Activated naive CD4-positive, alpha-beta T cell treated with Interleukin-2 at 50 U/mL for 16 hours (primary cell): ENCODE data around the gene HRNR.
"Not testable (repeated sequence)": the region's sequence is repeated elsewhere in the genome, so short reads cannot be mapped to it uniquely, and the experiment has no call there.

ENCODE experiments used
- DNase-seq: peaks from one replicate; pipeline ENCODE4 v3.0.0-alpha.2; 2020

HRNR gene

DNA sequence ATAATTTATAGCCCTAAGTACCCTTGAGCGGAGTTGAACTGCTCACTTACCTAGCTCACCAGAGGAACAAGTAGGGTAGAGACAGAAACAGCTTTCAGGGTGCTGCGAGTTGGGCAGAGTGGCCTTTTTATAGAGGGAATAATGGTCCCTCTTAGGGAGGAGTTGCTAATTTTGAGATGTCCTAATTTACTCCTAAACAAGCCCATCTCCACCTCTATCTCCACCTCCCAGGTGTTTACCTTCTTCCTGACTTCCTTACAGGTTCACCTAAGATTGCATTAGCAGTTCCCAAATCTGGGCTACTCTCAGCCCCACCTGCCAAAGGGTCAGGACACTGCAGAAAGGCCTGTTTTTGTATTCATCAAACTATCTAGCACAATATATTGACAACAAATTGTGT lies at the start of gene HRNR:
Gene HRNR, minus strand, starts transcription at position 101 of the 400 bp plus-strand sequence. CDS start 940 bp downstream, outside the sequence.
- no peak for DNase-seq

DNA sequence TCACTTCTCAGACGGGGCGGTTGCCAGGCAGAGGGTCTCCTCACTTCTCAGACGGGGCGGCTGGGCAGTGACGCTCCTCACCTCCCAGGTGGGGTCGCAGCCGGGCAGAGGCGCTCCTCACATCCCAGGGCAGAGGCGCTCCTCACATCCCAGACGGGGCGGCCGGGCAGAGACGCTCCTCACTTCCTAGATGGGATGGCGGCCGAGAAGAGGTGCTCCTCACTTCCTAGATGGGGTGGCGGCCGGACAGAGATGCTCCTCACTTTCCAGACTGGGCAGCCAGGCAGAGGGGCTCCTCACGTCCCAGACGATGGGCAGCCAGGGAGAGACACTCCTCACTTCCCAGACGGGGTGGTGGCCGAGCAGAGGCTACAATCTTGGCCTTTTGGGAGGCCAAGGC lies 32.4 kb upstream of the HRNR start:
- DNase-seq = not testable (repeated sequence)

DNA sequence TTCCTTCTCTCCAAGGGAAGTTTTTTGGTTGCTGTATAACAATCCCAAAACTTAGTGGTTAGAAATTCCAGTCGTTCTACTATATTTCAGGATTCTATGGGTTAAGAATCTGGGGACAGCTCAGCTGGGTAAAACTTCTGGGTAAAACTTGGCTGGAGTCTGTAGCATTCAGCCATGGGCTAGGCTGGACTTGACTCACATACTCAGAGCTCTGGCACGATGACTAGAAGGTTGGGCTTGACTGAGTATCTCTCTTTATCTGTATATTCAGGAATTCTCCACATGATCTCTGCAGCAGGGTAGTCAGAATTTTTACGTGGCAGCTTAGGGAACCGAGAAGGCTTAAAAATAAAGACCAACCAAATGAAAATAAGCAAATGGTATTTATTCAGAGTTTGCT lies 28.2 kb upstream of the HRNR start:
- no peak for DNase-seq

DNA sequence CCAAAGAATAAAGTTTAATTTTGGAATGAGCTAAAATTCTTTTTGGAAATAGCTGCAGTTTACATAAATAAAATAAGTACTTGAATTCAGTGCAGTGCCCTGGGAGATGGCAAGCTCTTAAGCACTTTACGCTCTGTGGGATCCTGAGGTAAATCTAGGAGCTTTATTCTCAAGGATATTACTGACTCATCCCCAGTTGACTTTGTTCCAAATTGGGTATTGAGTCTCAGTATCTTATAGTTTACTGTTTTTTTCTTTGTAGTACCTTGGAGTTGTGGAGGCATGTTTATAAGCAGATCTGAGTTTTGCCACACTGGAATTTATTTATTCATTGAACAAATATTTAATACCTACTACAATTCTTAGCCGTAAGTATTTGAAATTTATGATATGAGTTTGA lies 27.4 kb upstream of the HRNR start:
- DNase-seq = no peak

DNA sequence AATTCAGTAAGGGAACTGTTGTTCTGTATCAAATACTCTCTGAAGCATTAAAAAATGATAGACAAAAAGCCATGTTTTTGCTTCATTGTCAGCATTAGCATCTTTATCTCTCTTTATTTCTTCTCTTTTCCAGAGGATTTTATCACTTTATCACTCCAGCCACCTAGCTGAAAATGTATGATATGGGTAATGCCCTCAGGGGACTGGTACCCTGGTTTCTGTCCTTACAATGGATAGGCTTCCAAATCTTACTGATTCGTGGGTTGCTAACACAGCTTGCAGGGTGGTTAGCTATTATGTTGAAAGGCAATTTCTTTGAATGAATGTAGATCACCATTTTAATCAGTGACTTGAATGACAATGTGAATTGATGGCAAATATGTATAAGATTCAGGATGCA lies 23.3 kb upstream of the HRNR start:
- DNase-seq = no peak

DNA sequence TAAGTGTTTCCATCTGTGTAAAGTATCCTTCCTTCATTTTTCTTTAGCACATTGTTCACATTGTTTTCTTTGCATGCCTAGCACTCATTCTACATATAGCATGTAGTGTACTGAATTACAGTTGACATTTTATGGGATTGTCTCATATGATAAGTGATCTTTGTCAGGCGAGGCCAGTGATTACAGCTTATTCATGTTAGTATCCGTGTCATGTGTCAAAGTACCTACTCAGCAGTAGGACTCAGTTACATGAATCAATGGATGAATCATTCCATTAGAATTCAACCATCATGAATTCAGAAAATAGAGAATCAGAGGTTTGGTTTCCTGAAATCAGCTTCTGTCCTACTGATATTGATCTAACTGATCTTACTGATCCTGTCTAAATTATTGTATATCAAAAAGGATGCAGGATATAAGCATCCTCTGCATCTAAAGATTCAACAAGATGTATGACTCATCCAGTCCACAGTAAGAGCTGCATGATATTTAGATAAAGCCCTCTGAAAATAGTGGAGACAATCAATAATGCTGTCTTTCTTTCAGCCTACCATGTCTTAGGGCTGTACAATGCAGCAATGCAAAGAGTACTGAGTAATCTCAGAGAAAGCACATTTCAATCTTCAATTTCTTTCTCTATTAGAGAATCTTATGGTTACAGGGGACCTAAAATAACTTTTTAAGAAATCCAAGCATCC lies 20.7 kb upstream of the HRNR start:
- no peak for DNase-seq

DNA sequence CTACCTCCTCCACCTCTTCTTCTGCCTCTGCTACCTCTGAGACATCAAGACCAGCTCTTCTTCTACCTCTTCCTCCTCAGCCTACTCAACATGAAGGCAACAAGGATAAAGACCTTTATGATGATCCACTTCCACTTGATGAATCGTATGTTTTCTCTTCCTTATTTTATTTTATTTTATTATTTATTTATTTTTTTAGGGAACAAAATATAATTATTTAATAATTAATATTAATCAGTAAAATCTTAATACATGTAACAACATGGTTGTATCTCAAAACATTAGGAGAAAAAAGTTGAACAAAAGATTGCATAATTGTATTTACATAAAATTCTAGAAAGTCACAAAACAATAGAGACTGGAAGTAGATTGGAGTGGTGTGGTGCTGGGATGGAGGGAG lies 13.1 kb upstream of the HRNR start:
- no peak for DNase-seq

DNA sequence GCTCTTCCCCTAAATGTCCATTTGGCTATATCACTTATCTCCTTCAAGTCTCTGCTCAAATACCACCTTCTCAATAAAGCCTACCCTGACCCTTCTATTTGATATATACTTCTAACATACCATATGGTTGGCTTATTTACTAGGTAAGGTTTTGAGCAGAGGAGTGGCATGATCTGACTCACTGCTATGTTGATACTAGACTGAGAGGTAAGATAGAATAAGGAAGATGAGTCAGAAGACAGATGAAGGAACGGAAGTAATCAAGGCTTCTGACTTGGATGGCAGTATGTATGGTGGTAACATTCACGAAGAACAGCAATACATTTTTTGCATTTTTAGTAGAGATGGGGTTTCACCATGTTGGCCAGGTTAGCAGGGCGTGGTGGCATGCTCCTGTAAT lies 4.8 kb upstream of the HRNR start:
- no peak for DNase-seq

DNA sequence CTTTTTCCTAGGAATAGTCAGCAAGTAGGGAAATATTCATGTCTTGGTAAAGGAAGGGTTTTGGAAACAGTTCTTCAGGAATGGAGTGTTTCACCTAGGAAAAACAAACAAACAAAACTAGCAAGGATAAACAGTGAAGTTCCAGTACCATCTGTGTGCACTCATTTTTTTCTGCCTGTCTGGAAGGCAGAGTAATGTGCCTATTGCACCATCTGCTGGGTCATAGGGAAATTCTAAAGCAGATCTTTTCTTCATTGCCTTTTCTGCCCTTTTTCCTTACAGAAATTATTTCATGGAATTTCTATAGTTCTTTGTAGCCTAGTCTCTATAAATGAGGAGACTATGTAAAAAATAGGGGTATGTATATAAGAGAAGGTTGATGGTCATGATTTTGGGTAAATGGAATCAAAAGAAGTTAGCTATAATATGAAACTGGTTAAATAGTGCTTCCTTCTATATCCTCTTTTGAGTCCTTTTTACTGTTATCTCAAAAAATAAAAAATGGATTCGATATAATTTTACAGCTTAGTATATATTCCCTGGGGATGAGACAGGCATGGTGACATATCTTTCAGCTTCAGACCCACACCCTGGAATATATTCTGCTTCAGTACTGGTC lies 3.4 kb upstream of the HRNR start:
- no peak for DNase-seq

DNA sequence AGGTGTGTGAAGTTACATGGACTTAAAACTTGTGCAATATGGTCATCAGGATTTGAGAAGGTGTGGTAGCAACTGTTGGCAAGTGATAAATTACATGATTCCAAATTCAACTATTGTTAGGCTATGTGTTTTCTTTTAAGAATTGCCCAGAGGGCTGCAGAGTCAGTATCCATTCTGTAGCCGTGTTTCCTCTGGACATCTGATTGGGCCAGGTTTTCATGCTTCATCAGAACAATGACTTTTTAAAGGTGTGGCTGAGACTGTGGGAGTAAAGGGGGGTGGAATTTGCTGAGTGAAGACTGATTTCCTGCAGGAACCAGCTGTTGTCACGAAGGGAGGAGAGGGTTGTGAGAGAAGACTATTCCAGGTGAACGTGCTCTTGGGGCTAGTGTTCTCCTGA lies 1.7 kb upstream of the HRNR start:
- no peak for DNase-seq

DNA sequence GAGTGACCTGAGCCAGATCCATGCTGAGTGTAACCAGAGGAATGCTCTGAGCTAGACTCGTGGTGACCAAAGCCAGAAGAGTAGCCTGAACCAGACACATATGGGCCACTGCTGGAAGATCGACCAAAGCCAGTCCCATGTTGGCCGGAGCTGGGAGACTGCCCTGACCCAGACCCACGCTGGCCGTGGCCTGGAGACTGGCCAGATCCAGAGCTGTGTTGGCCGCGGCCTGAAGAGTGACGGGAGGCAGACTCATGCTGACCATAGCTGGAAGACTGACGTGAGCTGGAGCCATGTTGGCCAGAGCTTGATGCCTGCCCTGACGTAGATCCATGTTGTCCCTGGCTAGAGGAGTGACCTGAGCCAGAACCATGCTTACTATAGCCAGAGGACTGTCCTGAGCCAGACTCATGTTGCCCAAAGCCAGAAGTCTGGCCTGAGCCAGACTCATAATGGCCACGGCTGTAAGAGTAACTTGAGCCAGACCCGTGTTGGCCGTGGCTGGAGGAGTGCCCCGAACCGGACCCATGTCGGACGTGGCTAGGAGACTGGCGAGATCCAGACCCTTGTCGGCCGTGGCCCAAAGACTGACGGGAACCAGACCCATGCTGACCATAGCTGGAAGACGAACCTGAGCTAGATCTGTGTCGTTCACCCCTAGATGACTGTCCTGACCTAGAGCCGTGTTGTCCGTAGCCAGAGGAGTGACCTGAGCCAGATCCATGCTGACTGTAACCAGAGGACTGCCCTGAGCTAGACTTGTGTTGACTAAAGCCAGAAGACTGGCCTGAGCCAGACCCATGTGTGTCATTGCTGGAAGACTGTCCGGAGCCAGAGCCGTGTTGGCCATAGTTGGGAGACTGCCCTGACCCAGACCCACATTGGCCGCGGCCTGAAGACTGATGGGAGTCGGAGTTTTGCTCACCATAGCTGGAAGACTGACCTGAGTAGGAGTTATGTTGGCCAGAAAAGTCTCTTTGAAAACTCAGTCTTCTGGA lies 3.5 kb downstream of the HRNR start:
- DNase-seq = no peak

DNA sequence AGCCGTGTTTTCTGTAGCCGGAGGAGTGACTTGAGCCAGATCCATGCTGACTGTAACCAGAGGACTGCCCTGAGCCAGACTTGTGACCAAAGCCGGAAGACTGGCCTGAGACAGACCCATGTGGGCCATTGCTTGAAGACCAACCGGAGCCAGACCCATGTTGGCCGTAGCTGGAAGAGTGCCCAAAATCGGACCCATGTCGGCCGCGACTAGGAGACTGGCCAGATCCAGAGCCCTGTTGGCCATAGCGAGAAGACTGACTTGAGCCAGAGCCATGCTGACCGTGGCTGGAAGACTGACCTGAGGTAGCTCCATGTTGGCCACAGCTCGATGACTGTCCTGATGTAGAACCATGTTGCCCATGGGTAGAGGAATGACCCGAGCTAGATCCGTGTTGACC lies 4.6 kb downstream of the HRNR start:
- not testable (repeated sequence) for DNase-seq

DNA sequence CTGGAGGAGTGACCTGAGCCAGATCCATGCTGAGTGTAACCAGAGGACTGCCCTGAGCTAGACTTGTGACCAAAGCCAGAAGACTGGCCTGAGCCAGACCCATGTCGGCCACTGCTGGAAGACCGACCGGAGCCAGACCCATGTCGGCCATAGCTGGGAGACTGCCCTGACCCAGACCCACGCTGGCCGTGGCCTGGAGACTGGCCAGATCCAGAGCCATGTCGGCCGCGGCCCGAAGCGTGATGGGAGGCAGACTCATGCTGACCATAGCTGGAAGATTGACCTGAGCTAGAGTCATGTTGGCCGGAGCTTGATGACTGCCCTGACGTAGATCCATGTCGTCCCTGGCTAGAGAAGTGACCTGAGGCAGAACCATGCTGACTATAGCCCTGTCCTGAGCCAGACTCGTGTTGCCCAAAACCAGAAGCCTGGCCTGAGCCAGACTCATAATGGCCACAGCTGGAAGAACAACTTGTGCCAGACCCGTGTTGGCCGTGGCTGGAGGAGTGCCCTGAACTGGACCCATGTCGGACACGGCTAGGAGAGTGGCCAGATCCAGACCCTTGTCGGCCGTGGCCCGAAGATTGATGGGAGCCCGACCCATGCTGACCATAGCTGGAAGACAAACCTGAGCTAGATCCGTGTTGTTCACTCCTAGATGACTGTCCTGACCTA lies 5.1 kb downstream of the HRNR start:
- DNase-seq = no peak

DNA sequence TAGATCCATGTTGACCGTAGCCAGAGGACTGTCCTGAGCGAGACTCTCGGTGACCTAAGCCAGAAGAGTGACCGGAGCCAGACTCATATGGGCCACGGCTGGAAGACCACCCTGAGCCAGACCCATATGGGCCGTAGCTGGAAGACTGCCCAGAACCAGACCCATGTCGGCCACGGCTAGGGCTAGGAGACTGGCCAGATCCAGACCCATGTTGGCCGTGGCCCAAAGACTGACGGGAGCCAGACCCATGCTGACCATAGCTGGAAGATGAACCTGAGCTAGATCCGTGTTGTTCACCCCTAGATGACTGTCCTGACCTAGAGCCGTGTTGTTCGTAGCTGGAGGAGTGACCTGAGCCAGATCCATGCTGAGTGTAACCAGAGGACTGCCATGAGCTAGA lies 8.4 kb downstream of the HRNR start:
- not testable (repeated sequence) for DNase-seq

DNA sequence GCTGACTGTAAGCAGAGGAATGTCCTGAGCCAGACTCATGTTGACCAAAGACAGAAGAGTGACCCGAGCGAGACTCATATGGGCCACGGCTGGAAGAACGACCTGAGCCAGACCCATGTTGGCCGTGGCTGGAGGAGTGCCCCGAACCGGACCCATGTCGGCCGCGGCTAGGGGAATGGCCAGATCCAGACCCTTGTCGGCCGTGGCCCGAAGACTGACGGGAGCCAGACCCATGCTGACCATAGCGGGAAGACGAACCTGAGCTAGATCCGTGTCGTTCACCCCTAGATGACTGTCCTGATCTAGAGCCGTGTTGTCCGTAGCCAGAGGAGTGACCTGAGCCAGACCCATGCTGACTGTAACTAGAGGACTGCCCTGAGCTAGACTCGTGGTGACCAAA lies 9.1 kb downstream of the HRNR start:
- DNase-seq = not testable (repeated sequence)

DNA sequence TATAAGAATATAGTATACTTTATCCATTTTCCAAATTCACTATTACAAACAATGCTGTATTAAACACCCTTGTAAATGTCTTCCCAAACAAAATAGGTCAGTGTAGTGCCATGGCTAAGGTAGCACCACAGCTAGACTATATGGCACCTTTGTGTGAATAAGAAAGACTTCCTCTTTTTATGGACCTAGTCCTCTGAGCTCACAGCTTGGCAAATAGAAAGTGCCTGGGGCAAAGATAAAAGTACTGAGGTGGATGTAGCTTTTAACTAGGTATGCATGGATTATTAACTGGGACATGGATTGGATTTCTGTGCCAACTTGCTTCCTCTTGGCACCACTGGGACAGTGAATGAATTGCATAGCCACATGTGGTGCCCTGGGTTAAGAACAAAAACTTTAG lies 25.0 kb downstream of the HRNR start:
- no peak for DNase-seq

DNA sequence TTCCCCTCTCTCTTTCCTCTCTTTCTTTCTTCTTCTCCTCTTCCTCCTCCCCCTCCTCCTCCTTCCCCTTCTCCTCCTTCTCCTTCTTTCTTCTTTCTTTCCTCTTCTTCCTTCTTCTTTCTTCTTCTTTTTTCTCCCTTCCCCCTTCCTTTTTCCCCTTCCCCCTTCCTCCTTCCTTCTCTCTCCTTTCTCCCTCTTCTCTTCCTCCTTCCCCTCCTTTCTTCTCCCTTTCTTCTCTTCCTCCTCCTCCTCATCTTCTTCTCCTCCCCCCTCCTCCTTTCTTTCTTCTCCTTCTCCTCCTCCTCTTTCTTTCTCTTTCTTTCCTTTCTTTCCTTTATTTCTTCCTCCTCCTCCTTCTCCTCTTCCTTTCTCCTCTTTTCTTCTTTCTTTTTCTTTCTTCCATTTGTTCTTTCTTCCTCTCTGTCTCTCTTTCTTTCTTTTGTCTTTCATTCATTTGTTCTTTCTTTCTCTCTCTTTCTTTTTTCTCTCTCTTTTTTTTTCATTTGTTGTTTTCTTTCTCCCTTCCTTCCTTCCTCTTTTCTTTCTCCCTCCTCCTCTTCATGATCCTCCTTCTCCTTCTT lies 26.5 kb downstream of the HRNR start:
- DNase-seq = no peak

DNA sequence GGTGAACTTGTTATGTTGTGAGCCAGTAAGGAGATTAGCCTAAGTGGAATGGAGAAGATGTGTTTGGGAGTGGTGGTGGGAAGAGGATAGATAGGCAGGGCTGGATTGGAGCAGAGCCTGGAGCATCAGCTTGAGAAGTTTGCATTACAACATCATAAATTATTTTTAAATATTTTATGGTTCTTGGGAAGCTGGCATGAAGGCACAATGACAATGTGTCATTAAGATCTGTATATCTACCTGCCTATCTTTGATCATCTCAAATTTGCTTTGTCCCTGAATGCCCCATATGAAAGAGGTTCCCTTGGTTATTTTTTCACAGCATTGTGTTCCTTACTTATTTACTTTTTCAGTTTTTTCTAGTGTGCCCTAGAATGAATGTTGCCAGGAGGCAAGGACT lies 32.3 kb downstream of the HRNR start:
- DNase-seq = no peak

DNA sequence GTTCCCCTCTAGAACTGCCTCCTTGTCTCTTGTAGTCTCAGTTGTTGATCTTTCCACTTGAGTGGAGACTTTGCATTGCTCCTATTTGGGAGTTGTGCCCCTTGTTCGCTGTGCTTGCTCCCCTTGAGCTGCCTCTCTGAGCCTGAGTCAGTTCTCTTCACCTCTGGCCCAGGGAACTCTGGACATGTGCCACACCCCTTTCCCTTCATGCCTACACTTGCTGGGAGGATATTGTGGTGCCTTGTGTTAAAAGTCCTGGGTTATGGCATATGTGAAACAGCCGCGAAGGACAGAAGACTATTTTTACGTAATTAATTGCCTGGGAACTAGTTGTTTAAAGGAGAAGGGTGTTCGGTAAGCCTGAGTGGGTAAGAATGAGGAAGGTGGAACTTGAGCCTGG lies 32.7 kb downstream of the HRNR start:
- no peak for DNase-seq

DNA sequence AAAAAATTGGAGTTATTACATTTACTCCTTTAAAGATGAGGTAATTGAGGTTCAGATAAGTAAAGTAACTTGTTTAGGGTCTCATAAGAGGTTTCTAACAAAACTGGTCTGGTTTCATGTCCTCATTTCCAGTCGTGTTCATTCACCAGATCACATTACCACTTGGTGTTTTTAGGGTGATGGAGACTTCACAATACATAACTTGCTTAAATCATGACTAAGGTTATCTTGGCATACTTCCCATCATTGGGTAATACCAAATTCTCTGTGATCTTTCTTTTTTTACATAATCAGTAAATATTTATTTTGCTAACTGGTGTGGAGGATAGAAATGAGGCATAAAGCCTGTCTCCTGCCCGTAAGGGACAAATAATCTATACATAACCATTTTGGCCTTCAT lies 33.4 kb downstream of the HRNR start:
- no peak for DNase-seq

DNA sequence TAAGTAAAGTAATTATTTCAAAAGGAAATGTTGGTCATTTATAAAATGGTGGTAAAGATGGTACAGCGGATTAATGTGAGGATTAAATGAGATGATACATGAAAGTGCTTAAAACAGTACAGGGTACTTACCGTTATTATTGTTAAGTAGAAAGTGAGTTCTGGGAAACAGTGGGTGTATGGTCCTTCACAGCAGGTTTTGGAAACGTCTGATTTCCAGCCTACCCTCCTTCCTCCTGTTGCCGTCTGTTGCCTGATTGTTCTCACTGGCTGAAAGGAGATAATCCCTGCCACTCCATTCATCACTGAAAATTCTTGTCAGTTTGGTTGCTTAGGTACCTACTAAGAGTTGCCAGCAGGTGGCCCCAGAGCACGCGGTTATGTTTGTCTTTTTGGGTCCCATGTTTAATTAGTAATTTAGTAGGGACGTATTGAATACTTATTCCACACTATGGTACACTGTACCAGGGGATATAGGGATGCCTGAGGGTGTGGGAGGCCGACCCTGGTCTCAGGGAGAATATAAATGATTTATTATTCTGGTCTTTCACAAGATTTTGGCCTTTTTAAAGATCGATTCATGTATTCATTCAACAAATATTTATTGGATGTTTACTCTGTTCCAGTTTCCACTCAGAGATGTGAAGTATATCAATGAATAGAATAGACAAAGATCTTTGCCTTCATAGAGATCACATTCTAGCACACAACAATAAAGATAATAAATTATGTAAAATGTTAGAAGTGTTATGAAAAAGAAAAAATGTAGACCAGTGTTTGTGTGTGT lies 34.1 kb downstream of the HRNR start:
- peak; percentile 72 for DNase-seq
